H4 (cell line): ENCODE results near the gene FYN. TPM values are rescaled to one million over a fixed set of nuclear protein-coding genes. Genes with fewer than 3 reads are reported as not detected.

Experiments
- DNase-seq: peaks from one replicate; pipeline ENCODE4 v3.0.0-alpha.2; 2015; ENCODE audit warnings: low spot score
- total RNA-seq: library from RNA; depleted of rRNA; stranded (reverse); fragments of >200 nt; shearing (Covaris generic); gene quantifications from 2 replicates; pipeline ENCODE4 v1.2.3, GENCODE V29; 2014

The FYN gene
- total RNA-seq, 1 experiment from 2014 or later: 19.9 TPM

DNA sequence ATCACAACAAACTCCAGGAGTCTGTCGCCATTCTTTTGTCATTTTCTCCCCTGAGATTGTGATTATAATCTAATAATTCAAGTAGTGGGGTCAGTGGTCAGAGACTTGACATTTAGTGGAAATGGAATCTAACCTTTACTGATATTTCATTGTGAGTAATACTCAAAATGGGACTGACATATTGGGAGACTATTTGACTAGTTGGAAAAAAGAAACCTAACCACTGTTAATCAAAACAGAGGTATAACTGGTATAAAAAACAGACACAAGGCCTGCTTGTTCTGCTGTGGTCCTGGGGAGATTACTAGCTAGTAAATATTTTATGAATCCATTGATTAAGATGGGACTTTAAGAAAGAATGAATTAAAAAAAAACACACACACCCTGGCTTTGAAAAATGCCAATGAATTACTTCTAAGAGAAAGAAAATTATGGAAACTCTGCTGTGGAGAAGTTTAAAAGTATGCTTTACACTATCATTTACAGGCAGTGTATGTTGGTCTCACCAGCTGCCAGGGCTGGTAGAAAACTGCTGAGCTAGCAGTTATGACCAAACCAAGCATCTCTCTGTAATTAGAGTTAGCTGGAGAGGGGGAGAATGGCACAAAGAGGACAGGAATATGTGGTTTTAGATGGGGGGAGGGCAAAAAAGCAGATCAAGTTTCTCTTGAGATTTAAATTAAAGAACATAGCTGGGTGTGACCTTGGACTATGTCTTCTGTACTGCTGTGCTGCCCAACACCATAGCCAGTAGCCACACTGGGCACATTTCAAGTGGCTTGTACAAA lies 103.7 kb downstream of the FYN start:
- no peak for DNase-seq

- no peak for DNase-seq
Observed at GRCh38 chr6:111768431-111768770, 104.9 kb downstream of the FYN start.

- no peak for DNase-seq
Observed at GRCh38 chr6:111767752-111768430, 105.4 kb downstream of the FYN start.

GRCh38 chr6:111766201-111766857 lies 106.9 kb downstream of the FYN start:
- no peak for DNase-seq

GRCh38 chr6:111765763-111766162 lies 107.5 kb downstream of the FYN start:
- DNase-seq: no peak

DNA sequence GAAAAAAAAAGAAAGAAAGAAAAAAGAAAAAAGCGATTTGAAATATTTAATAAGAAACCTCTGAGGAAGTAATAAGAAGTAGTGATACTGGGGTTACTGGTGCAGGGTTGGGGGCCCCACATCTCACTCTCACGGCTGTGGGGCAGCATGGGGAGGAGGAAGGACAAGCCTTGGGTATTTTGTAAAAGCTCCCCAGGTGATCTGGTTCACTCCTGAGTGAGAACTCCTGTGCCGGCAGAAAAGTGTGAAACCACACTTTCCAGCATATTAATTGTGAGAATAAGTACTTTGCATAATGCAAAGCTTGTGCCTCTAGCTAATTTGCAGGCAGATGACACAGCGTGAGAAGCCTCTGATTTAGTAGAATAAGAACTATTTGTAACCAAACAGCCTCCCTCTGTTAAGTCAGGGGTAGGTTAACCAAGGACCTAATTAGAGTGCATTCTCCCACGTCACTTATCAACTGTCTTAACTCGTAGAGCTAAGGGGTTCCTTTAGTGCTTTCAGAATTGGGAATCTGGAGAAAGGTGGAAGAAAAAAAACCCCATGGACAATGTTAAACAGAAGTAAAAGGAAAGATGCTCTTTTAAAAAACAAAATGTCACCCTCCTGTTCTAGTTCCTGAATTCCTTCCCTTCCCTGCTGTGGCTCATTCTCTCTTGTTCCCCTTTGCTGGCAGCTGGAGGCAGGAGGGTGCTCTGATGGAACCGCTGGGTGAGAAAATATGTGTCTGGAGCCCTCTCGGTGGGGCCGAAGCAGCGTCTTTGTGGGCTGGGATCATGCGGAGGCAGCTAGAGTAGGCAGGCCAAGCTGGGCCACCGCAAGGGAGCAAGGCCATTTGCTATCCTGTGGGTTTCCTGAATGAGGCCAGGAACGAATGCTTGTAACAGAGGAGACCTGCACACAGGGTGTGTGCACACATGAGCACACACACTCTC lies 108.7 kb downstream of the FYN start:
- no peak for DNase-seq

GRCh38 chr6:111763381-111763780 lies 109.9 kb downstream of the FYN start:
- DNase-seq: no peak

DNA sequence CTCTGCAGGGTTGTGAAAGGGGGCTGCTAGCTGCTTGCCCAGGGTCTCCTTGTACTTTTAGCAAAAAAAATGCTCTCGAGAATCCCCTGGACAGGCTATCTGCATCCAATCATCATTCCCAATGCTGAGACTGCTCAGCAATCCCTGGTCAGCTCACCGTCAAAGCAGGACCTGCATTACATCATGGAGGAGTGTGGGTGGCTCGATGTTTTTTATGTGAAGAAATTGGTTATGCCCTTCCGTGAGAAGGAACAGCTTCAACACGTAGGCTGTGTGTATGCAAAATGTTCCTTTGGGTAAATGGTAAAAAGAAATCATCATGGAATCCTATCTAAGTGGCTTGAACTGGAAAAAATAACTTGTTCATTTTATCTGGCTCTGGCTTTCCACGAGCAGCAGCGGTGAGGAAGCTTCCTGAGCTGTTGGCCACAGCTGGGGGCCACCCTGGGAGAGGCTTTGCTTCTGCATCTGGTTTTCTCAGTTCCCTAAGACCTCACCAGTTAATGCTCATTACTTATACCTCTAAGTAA lies 111.4 kb downstream of the FYN start:
- no peak for DNase-seq

DNA sequence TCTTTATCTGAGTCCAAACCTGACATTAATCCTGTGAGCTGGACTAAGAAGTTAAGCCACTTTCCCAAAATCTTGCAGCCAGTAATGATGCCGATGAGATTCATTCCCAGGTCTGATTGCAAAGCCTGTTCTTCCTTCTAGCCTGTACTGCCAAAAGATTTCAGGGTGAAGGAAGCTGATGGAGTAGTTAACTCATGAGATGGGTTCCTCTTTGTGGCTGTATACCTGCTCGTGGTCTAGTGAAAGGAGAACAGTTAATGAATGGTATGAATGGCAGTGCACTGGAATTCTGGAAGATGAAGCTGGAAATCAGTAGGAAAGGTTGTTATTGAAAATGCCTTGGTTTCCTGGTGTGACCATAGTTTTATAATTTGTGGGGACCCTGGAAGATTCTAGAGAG lies 112.0 kb downstream of the FYN start:
- no peak for DNase-seq

- DNase-seq: no peak
Observed at GRCh38 chr6:111759836-111760785, 113.1 kb downstream of the FYN start.

DNA sequence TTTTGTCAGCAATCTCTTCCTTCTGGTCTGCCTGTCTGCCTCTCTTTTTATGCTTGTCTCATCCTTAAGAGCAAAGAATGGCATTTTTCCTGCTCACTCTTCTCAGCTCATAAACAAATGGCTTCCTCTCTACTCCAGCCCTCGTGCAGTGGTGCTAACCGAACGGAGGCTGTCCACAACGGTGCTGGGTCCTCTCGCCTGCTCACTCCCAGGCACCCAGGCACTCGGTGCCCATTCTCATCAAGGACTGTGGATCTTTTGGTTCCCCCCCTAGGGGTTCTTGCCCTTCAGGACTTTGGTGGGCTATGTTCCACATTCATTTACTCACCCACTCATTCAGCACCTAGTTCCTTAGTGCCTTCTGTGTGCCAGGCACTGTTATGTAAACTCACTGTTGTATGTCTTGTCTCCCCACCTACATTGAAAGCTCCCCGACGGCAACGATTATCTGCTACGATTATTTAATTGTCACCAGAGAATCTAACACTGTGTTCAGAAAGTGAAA lies 113.9 kb downstream of the FYN start:
- DNase-seq: no peak

DNA sequence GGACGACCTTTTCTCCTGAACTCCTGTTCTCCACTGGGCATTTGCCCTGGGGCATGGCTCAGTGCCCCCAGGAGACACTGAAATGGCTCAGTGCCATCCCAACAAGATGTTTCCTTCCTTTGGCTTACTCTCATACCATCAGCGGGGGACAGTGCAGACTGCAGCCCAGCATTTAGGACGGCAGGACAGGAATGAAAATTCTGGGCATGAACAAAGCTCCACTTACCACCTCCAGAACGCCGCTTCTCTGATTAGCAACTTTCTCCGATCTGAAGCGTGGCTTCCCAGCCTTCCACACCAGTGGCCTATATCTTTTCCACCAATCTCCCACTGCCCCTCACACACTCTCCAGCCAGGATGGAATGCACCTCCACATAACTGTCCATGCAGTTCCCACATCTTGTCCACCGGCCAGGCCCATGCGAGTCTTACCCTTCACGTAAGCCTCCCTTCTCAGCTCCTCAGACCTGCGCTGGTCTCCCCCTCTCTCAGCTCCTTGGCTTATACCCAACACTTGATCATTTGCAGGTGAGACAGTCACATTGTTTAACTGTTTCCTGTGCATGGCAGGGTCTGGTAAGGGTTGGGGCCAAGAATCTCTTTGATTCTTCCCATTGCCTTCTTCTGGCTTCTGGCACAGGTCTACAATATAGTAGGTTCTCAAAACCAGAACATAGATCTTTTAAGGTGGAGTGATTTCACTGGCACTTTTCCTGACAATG lies 114.5 kb downstream of the FYN start:
- DNase-seq: no peak

- DNase-seq: no peak
Observed at GRCh38 chr6:111757342-111757741, 115.9 kb downstream of the FYN start.

DNA sequence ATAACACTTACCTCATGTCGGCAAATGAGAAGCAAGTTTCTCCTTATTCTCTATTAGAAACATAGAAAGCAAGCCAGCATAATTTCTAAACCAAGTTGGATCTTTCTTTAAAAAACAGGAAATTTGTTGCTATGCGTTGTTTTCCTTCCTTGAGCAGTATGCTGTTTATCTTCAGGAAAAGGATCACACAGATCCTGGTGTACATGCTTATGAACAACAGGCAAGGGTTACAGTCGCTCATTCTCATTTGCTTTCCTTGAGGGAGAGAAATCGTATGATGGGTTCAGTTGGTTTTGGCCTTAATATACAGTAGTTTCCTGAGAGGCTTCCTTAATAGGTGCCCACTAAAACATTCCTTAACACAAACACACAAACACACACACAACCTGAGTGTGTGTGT lies 118.8 kb downstream of the FYN start:
- no peak for DNase-seq

DNA sequence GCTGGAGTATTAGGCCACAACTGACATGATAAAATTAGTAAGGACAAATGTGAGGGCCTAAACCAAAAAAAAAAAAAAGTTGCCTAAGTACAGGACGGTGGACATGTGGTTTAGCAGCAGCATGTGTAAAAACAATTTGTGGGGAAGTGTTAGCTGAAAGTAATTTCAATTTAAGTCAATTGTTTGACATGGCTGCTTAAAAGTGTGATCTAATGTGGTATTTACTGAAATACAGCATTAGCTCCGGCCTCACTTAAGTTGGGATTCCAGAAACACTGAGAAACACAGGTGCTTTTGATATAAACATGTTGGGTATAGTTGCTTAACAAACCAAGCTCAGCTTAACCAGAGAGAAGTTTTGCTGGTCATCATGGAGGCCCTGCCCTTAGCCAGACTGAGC lies 119.7 kb downstream of the FYN start:
- no peak for DNase-seq

GRCh38 chr6:111752476-111752875 lies 120.8 kb downstream of the FYN start:
- DNase-seq: no peak

- peak; percentile 12 for DNase-seq
Observed at GRCh38 chr6:111750753-111751673, 122.2 kb downstream of the FYN start.

- DNase-seq: no peak
Observed at GRCh38 chr6:111750153-111750552, 123.1 kb downstream of the FYN start.
